Activated T-helper 9 cell treated with anti-CD3 and anti-CD28 coated beads, Interleukin-2, amount 50 U/mL, for 16 hours (primary cell): ENCODE measurements around the gene RAI1.

ENCODE experiments used
- DNase-seq: peaks from one replicate; pipeline ENCODE4 v3.0.0-alpha.2; 2020; ENCODE audit warnings: low read depth

The RAI1 gene

GRCh38 chr17:17767887-17768418 lies 86.7 kb downstream of the RAI1 start:
- no peak for DNase-seq

- DNase-seq, result no peak
These were observed 87.3 kb downstream of the RAI1 start for GRCh38 chr17:17768424-17769088.

GRCh38 chr17:17769869-17770631 lies 88.8 kb downstream of the RAI1 start:
- DNase-seq, result no peak

GRCh38 chr17:17770632-17771044 lies 89.4 kb downstream of the RAI1 start:
- DNase-seq, result no peak

- DNase-seq, result no peak
These were observed 90.4 kb downstream of the RAI1 start for GRCh38 chr17:17771498-17772201.

GRCh38 chr17:17772231-17772630 lies 91.0 kb downstream of the RAI1 start:
- no peak for DNase-seq

GRCh38 chr17:17774009-17774881 lies 93.0 kb downstream of the RAI1 start:
- no peak for DNase-seq

- DNase-seq, result no peak
These were observed 95.6 kb downstream of the RAI1 start for GRCh38 chr17:17776889-17777288.

GRCh38 chr17:17778308-17779014 lies 97.2 kb downstream of the RAI1 start:
- no peak for DNase-seq

GRCh38 chr17:17779015-17779611 lies 97.9 kb downstream of the RAI1 start:
- no peak for DNase-seq

GRCh38 chr17:17780922-17781590 lies 99.8 kb downstream of the RAI1 start:
- no peak for DNase-seq

GRCh38 chr17:17781591-17782496 lies 100.6 kb downstream of the RAI1 start:
- DNase-seq, result peak; percentile 28

GRCh38 chr17:17782523-17783115 lies 101.4 kb downstream of the RAI1 start:
- DNase-seq, result no peak

GRCh38 chr17:17783116-17783824 lies 102.0 kb downstream of the RAI1 start:
- peak; percentile 32 for DNase-seq

- no peak for DNase-seq
These were observed 102.8 kb downstream of the RAI1 start for GRCh38 chr17:17783825-17784656.

GRCh38 chr17:17784657-17785267 lies 103.5 kb downstream of the RAI1 start:
- no peak for DNase-seq

GRCh38 chr17:17785407-17785806 lies 104.1 kb downstream of the RAI1 start:
- no peak for DNase-seq
